LNCAP (cell line): ENCODE data around the gene ZNF516.

ENCODE experiments used
- CTCF ChIP-seq: fragments of 450-650 bp; IDR thresholded peaks from 2 replicates; pipeline ENCODE4 v1.5.1; 2017; ENCODE audit warnings: mild to moderate bottlenecking

Gene ZNF516

GRCh38 chr18:76453932-76454331 is 41.1 kb downstream of the ZNF516 start:
- no peak for TF ChIP-seq CTCF

GRCh38 chr18:76453057-76453561 is 41.9 kb downstream of the ZNF516 start:
- no peak for TF ChIP-seq CTCF

GRCh38 chr18:76452357-76452756 is 42.7 kb downstream of the ZNF516 start:
- no peak for TF ChIP-seq CTCF

- TF ChIP-seq CTCF, result no peak
These were observed 43.4 kb downstream of the ZNF516 start for GRCh38 chr18:76451396-76452331.

- TF ChIP-seq CTCF, result no peak
These were observed 44.3 kb downstream of the ZNF516 start for GRCh38 chr18:76450452-76451395.

GRCh38 chr18:76449111-76449453 is 46.0 kb downstream of the ZNF516 start:
- TF ChIP-seq CTCF, result no peak

- TF ChIP-seq CTCF, result no peak
These were observed 46.6 kb downstream of the ZNF516 start for GRCh38 chr18:76448256-76449110.
